Bone marrow (tissue), 2 donors: ENCODE data around the gene KIRREL3.

Source experiments
- DNase-seq, 2 donors: peaks; one replicate each; lab custom pipeline; 2025; lab: John Stamatoyannopoulos, UW

Gene KIRREL3

GRCh38 chr11:126601550-126602215, 398.9 kb downstream of the KIRREL3 start:
- no peak for DNase-seq

GRCh38 chr11:126601136-126601535, 399.4 kb downstream of the KIRREL3 start:
- DNase-seq: no peak

DNA sequence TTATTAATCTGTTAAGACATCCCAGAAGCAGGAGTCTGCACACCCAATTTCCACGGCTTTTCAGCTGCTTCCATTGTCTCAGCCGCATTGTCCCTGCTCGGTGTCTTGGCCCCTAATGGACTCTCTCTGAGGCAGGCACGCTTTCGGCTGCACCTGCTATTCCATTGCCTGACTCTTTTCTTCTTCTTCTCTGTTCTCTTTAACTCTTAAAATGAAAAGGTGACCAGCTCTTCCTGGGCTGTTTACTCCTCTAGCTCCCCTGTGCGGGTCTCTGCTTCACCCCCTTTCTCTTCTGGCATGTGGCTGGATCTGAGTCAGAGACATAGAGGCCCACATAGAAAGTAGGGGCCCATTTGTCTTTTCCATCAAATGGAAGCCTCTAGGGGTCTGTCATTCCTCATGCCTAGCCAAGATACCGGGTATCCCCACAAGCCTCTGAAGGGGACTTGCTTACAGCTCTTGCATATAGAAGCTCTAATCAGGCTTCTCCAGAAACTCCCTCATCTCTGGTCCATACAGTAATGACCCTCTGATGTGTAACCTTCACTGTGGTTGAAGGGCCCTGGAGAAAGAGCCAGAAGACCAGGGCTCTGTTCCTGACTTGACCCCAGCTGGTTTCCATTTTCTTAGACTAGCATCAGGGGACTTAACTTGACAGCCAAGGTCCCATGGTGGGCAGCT, 401.2 kb downstream of the KIRREL3 start:
- no peak for DNase-seq

- DNase-seq: no peak
Measured at GRCh38 chr11:126598344-126599216, 402.0 kb downstream of the KIRREL3 start.

DNA sequence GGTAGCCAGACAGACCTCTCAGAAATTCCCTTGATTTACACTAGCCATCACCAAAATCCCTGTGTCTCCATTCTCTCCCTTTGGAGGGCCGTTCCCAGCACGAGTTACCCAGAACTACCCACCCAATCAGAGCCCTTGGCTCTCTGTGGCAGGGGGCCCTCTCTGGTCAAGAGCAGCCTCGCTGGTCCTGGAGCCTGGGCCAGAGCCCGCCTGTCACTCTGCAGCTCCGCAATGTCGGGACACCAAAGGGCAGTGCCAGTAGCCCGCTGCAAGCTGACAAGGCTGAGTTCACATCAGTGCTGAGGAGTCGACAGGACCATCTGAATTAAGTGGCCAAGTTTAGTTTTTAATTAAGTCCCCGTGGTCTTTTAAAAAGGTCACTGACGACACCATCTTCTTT, 403.5 kb downstream of the KIRREL3 start:
- no peak for DNase-seq

GRCh38 chr11:126596474-126596873, 404.1 kb downstream of the KIRREL3 start:
- DNase-seq: no peak

DNA sequence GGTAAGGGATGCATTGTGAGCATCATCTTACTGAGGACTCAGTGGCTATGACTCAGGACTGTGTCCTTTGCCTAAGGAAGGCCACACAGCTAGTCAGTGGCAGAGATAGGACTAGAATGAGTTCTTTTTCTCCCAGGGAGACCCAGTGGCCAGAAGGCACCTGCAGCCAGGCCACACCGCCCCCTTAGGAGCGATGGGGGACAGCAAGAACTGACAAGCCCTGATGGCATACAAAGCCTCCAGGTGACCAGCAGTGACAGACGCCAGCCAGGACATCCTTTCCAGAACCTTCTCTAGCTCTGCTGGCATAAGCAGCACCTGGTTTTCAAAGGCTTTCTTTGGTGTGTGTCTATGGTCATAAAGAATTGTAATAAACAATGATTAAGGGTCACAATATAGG, 405.0 kb downstream of the KIRREL3 start:
- no peak for DNase-seq

DNA sequence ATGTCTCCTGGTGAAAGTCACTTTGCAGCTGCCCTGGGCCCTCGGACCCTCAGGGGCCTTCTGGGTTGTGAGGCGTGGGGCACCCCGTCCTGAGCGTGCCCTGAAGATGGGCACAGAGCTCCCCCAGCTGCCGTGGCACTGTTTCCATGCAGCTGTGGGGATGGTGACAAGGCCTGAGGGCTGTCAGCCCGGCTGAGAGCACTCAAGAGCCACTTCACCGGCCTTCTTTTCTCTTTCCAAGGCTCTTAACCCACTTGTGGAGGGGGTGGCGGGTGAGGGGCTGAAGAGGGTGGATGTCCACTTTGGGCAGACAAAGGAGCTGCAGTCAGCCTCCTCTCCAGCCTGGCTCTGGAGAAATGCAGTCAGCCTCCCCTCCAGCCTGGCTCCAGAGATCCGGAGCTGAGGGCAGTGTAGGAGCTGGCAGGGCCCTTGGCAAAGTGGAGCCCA, 405.6 kb downstream of the KIRREL3 start:
- DNase-seq: no peak

- DNase-seq: no peak
Measured at GRCh38 chr11:126592496-126593410, 407.8 kb downstream of the KIRREL3 start.

GRCh38 chr11:126591966-126592489, 408.5 kb downstream of the KIRREL3 start:
- no peak for DNase-seq

DNA sequence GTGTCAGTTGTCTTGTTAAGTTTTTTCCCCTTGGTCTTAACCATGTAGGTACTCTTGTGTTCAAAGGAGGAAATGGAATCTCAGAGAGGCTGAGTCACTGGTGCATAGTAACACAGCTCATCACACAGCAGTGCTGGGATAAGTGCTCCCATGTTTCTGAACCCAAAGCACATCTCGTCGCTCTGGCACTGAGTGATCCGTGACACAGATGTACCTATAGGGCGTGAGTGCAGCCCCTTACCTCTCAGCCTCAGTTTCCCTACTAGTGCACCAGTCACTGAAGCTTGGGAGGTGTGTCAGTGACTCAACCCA, 411.1 kb downstream of the KIRREL3 start:
- no peak for DNase-seq

- no peak for DNase-seq
Measured at GRCh38 chr11:126588630-126589491, 411.7 kb downstream of the KIRREL3 start.

DNA sequence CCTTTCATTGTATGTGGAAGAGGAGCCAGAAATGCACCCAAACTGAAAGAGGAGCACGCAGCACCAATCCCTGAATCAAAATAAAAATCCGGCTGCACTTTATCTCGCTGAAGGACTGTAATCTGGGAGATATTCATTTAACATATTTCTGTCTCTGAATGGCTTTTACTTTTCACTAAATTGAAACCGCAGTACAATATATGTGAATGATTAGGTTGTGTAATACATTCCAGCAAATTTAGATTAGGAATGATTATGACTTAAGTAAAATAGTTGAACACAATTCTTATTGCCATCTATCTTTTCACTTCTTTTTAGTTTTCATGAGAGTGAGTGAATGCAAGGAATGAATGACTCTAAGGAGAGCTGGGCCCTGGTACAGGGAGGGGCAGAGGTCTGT, 413.0 kb downstream of the KIRREL3 start:
- DNase-seq: no peak

DNA sequence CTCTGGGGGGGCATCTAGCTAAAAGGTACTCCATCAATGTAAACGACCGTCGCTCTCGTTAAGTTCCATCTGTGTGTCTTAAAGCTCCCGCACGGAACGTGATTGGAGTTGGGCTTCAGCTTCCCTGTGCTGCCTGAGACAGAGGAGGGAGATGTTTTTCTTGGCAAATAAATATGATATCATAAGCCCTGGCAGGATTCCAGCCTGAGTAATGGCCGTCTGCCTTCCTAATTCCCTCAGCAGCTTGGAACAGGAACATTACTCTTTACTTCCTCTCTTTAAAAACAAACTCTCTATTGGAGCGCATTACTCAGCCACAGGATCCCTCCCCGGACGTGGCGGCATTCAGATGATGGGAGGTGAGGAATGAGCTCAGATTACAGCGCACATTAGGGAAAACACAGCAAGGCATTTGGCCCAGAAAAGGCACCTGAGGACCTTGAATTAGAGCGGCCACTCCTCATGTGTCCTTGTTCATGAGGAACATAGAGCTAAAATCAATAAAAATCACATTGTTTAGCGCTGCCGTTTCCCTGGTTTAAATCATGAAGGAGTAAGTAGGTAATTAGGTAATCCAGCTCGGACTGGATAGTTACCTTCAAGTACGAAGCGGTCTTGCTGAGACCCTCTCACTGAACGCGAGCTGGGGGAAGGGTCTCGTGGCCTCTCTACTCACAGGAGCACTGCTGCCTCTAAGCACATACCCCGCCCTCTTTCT, 414.6 kb downstream of the KIRREL3 start:
- no peak for DNase-seq

DNA sequence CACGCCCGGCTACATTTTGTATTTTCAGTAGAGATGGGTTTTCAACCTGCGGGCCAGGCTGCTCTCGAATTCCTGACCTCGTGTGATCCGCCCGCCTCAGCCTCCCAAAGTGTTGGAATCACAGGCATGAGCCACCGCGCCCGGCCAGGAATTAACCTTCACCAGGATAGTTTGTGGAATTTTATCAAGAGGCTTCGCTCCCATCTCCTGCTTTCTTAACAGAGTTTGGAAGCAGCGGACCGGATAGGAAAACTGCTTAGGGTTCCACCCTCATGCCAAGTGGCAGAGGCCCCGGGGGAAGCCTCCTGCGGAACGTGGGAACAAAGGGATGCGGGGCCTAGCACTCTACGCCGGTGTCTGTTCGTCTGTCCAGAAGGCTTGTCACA, 415.2 kb downstream of the KIRREL3 start:
- no peak for DNase-seq

GRCh38 chr11:126583594-126584427, 416.8 kb downstream of the KIRREL3 start:
- DNase-seq: no peak

GRCh38 chr11:126583101-126583500, 417.5 kb downstream of the KIRREL3 start:
- no peak for DNase-seq

DNA sequence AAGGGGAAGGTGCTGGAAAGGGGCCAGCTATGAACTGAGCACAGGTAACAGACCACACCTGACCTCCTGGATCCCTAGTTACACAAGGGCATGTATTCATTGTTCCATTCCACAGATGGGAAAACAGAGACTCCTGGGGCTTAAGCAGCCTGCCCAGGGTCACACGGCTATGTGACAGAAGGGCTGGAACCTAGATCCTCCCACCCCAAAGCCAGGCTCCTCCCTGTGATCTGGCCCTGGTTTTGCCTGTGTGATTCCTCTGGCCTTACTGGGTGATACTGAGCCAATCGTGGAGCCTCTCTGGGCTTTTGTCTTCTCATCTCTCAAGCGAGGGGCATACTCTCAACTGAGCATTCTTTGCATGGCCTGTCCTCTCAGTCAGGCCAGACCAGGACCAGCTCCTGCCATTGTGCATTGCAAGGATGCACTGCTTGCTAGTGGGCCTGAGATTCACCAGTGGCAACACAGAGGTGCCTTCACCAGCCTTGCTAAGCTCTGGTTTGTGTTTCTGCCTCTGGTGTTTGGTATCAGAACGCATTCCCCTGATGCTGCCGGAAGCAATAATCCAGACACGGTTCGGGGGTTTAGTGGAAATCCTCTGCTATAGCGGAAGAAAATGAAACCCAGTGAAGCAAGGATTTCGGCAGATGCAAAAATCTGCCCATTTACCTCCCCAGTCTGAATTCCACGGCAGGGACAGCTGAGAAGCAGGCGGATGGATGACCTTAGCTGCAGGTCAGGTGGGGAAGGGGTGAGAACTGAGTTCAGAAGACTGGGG, 418.5 kb downstream of the KIRREL3 start:
- DNase-seq: no peak
